GM12878 (cell line): ENCODE data around the gene PADI4. TPM values are rescaled to one million over a fixed set of nuclear protein-coding genes. Genes with fewer than 3 reads are reported as not detected.

Experiments
- ATAC-seq: fragments of 200-7000 bp; cut with Tn5 transposase; 3 replicates; pipeline ENCODE4 v1.9.1; 2020; ENCODE audit warnings: mild to moderate bottlenecking, moderate library complexity
- BruUV-seq: library from RNA; stranded (reverse); fragments of 400-500 nt; replicated peaks from 2 replicates; lab custom pipeline; 2021; lab: Mats Ljungman, UMichigan
- CTCF ChIA-PET: fragments of 300-600 bp; sonication (Branson Sonifier 250); formaldehyde crosslinking; extraction: SDS; loops from one replicate; lab custom pipeline; 2021; ENCODE audit warnings: inconsistent platforms; lab: Yijun Ruan, JAX
- POLR2A ChIA-PET: fragments of 350-600 bp; formaldehyde crosslinking; extraction: SDS; loops from one replicate; lab custom pipeline; 2021; ENCODE audit warnings: inconsistent platforms; lab: Charles Lee
- RAD21 ChIA-PET: fragments of 300-600 bp; sonication (Branson Sonifier 250); formaldehyde crosslinking; loops from one replicate; lab custom pipeline; 2023; ENCODE audit warnings: antibody characterized with exemption; ENCODE audit not compliant: unreplicated experiment; lab: Charles Lee
- SMC1A ChIA-PET: fragments of 300-600 bp; sonication (Branson Sonifier 250); formaldehyde crosslinking; loops from one replicate; lab custom pipeline; 2023; ENCODE audit not compliant: unreplicated experiment, uncharacterized antibody; lab: Charles Lee
- DNase-seq: peaks from one replicate; pipeline ENCODE4 v3.0.0-alpha.2; 2011; ENCODE audit warnings: low read depth, low spot score
- FAIRE-seq: peaks from 3 replicates; lab custom pipeline; 2011; peaks lifted over from hg19 to GRCh38; lab: Jason Lieb, UNC
- H2AFZ ChIP-seq: 2 replicates; pipeline ENCODE4 v1.6.0; 2011; ENCODE audit warnings: low read depth, low read length, control low read depth; ENCODE audit not compliant: control insufficient read depth
- H3K27ac ChIP-seq: 2 replicates; pipeline ENCODE4 v1.5.1; 2011; ENCODE audit warnings: control low read depth; ENCODE audit not compliant: control insufficient read depth, insufficient read depth
- H3K27me3 ChIP-seq, 2 experiments: replicated peaks in 1 of 2; 2 replicates each; pipeline versions ENCODE4 v1.6.0 to v1.6.1; 2011; ENCODE audit warnings: low read length in 1 of 2; ENCODE audit not compliant: control insufficient read depth in 2 of 2, insufficient read depth in 2 of 2
- H3K36me3 ChIP-seq, 2 experiments: 2 replicates each; pipeline ENCODE4 v1.5.1; 2011; ENCODE audit warnings: low read length in 1 of 2; ENCODE audit not compliant: control insufficient read depth in 2 of 2, insufficient read depth in 2 of 2
- H3K4me1 ChIP-seq: 2 replicates; pipeline ENCODE4 v1.6.1; 2011; ENCODE audit warnings: mild to moderate bottlenecking, low read length, moderate library complexity, mixed read lengths; ENCODE audit not compliant: control insufficient read depth, insufficient read depth
- H3K4me2 ChIP-seq: 2 replicates; pipeline ENCODE4 v1.6.0; 2011; ENCODE audit warnings: control low read depth; ENCODE audit not compliant: control insufficient read depth, insufficient read depth
- H3K4me3 ChIP-seq: fragments of 200-600 bp; sonication (generic); 2 replicates; pipeline ENCODE4 v1.5.1; 2016
- H3K79me2 ChIP-seq: 2 replicates; pipeline ENCODE4 v1.6.0; 2011; ENCODE audit warnings: low read length; ENCODE audit not compliant: control insufficient read depth, insufficient read depth
- H3K9ac ChIP-seq: 2 replicates; pipeline ENCODE4 v1.8.0; 2011; ENCODE audit warnings: low read length, control low read depth, mixed read lengths; ENCODE audit not compliant: control insufficient read depth, insufficient read depth
- H3K9me3 ChIP-seq: replicated peaks from 3 replicates; pipeline ENCODE4 v1.5.1; 2011; ENCODE audit warnings: mild to moderate bottlenecking, low read length; ENCODE audit not compliant: control insufficient read depth, insufficient read depth
- H4K20me1 ChIP-seq: 2 replicates; pipeline ENCODE4 v1.6.0; 2011; ENCODE audit not compliant: control insufficient read depth, insufficient read depth
- BCL11A ChIP-seq: IDR thresholded peaks from 2 replicates; pipeline ENCODE4 v1.6.1; 2011; ENCODE audit warnings: low read depth, low read length
- BHLHE40 ChIP-seq, 2 experiments: fragments of 450-650 bp in 1 of 2; IDR thresholded peaks; 2 replicates each; pipeline ENCODE4 v1.6.1; 2011 to 2017; ENCODE audit warnings: low read depth in 2 of 2, borderline replicate concordance in 1 of 2, improper control_type of control experiment in 1 of 2, low read length in 1 of 2, mild to moderate bottlenecking in 1 of 2
- CBX3 ChIP-seq: fragments of 200-600 bp; sonication (generic); IDR thresholded peaks from 2 replicates; pipeline ENCODE4 v1.6.1; 2016; ENCODE audit warnings: low read depth, borderline replicate concordance
- ETV6 ChIP-seq, 2 experiments: fragments of 450-650 bp in 1 of 2; IDR thresholded peaks in 1 of 2; conservative IDR thresholded peaks in 1 of 2; 2 replicates each; pipeline ENCODE4 v1.6.1; 2014; ENCODE audit warnings: antibody characterized with exemption in 1 of 2, borderline replicate concordance in 1 of 2, low read depth in 1 of 2, mild to moderate bottlenecking in 1 of 2, moderate library complexity in 1 of 2
- HCFC1 ChIP-seq: fragments of 150-350 bp; IDR thresholded peaks from 2 replicates; pipeline ENCODE4 v1.6.1; 2014; ENCODE audit warnings: low read length
- MEF2A ChIP-seq: IDR thresholded peaks from 2 replicates; pipeline ENCODE4 v1.6.1; 2011; ENCODE audit warnings: low read depth, mild to moderate bottlenecking, low read length, moderate library complexity; ENCODE audit not compliant: insufficient read depth
- MEF2B ChIP-seq: fragments of 450-650 bp; IDR thresholded peaks from 2 replicates; pipeline ENCODE4 v1.6.1; 2018; ENCODE audit warnings: mild to moderate bottlenecking, moderate library complexity; ENCODE audit not compliant: partially characterized antibody, poor library complexity, severe bottlenecking
- NFYA ChIP-seq: IDR thresholded peaks from 2 replicates; pipeline ENCODE4 v1.6.1; 2011; ENCODE audit warnings: low read depth, mild to moderate bottlenecking, low read length, improper control_type of control experiment, borderline replicate concordance
- NR2C1 ChIP-seq: fragments of 450-650 bp; IDR thresholded peaks from 2 replicates; pipeline ENCODE4 v1.6.1; 2017; ENCODE audit warnings: antibody characterized with exemption, mild to moderate bottlenecking, moderate library complexity
- NR2C2 ChIP-seq: IDR thresholded peaks from 2 replicates; pipeline ENCODE4 v1.6.1; 2011; ENCODE audit warnings: borderline replicate concordance, low read depth; ENCODE audit not compliant: control insufficient read depth, insufficient read length
- POU2F2 ChIP-seq: IDR thresholded peaks from 3 replicates; pipeline ENCODE4 v1.6.1; 2011; ENCODE audit warnings: low read depth, mild to moderate bottlenecking, low read length, borderline replicate concordance
- RAD51 ChIP-seq: fragments of 450-650 bp; IDR thresholded peaks from 2 replicates; pipeline ENCODE4 v1.6.1; 2016; ENCODE audit warnings: moderate library complexity, mild to moderate bottlenecking, inconsistent platforms
- TARDBP ChIP-seq: IDR thresholded peaks from 2 replicates; pipeline ENCODE4 v1.6.1; 2016; ENCODE audit warnings: borderline replicate concordance
- TCF3 ChIP-seq: IDR thresholded peaks from 2 replicates; pipeline ENCODE4 v1.6.1; 2012; ENCODE audit warnings: low read depth, mild to moderate bottlenecking, low read length, borderline replicate concordance; ENCODE audit not compliant: insufficient read depth
- WGBS: methylation state at CpG from one replicate; pipeline ENCODE4 v1.1.6; 2016; ENCODE audit warnings: low lambda C conversion rate; ENCODE audit not compliant: insufficient replicate concordance, insufficient coverage; ENCODE audit errors: missing lambda C conversion rate; 5-methylcytosine and 5-hydroxymethylcytosine counted together
- in situ Hi-C: fragments of 300-500 bp; cut with MboI; formaldehyde crosslinking; loops from 9 replicates; pipeline ENCODE4 v1.14.3; 2018; ENCODE audit warnings: mixed read lengths
- intact Hi-C: fragments of 100-400 bp; cut with micrococcal nuclease; formaldehyde crosslinking; loops from one replicate; pipeline ENCODE4 v1.14.2; 2022; ENCODE audit not compliant: unreplicated experiment
- polyA plus RNA-seq, 11 experiments: library from polyadenylated mRNA; depleted of rRNA in 4 of 11; unstranded in 6 of 11; stranded (reverse) in 5 of 11; fragments of >200 nt; fragmentation: Nextera tagmentation in 4 of 11; fragmentation: Illumina TruSeq in 1 of 11; extraction: Ambion mirVana in 4 of 11; extraction: Trizol in 1 of 11; gene quantifications; 1 replicate in 1 of 11; 2 replicates in 10 of 11; pipeline versions ENCODE4 v1.2.1 to v1.2.3, GENCODE V29; 2011 to 2016; ENCODE audit warnings: inconsistent platforms in 2 of 11, missing spikeins in 2 of 11, low read depth in 1 of 11
- total RNA-seq, 4 experiments: library from RNA; depleted of rRNA in 3 of 4; stranded (reverse); fragments of >200 nt in 3 of 4; fragmentation: Illumina TruSeq in 1 of 4; extraction: Trizol in 1 of 4; gene quantifications; 2 replicates each; pipeline versions ENCODE4 v1.2.1 to v1.2.3, GENCODE V29; 2013 to 2021
- TF ChIP-seq, protein P1 (sequence below): fragments of 450-650 bp; IDR thresholded peaks from 2 replicates; pipeline ENCODE4 v1.6.1; 2017; ENCODE audit warnings: mild to moderate bottlenecking, moderate library complexity

PADI4 gene
- total and polyA plus RNA-seq, 10 of the 15 experiments (the other 5 are each of a cell fraction or from before 2014, with no cell fraction given), result 0.08 to 0.47 (median 0.15) TPM; not detected in 3

DNA sequence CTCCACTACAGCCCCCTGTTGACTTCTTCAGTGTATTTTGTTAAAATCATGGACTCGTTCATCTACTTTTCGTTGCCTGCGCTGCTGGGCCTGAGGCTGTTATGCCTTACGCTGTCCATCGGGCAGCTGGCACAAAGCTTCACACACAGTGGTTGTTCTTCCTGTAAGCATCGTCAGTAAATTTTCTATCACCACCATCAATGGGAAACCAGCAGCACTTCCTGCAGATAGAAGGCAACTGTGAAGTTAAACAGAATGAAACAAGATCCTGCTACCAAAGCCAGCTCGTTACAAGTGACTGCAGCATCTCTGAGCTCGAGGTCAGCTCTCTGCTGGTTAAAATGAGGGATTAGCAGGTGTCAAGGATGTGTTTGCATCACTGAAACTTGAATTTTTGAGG lies 42.1 kb downstream of the PADI4 start (continued):
- TF ChIP-seq MEF2B, result no peak
- no peak for TF ChIP-seq POU2F2
- TF ChIP-seq BHLHE40 (IDR thresholded peaks at IDR 0.05; ENCODE audit: borderline replicate concordance in 1 of 2, low read depth in 2 of 2, low read length in 1 of 2), result no peak
- TF ChIP-seq RAD51, result no peak
- TF ChIP-seq, all 136 proteins: peak for 0

DNA sequence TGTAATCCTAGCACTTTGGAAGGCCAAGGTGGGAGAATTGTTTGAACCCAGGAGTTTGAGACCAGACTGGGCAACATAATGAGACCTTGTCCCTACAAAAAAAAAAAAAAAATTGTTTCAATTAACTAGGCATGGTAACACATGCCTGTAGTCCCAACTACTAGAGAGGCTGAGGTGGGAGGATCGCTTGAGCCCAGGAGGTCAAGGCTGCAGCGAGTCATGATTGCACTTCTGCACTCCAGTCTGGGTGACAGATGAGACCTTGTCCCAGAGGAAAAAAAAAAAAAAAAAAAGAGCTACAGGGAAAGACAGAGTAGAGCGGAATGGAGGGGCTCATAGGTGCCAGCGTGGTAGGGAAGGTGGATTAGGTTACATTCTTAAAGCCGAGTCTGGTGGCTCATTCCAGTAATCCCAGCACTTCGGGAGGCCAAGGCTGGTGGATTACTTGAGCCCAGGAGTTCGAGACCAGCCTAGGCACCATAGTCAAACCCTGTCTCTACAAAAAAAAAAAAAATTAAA lies 43.0 kb downstream of the PADI4 start:
- no peak for DNase-seq
- FAIRE-seq, result no peak
- RAD21 ChIA-PET, result no interaction called here

More for the DNA sequence above, 43.0 kb downstream of the PADI4 start:
- Histone ChIP-seq H3K4me3 (no peak overlapping the region), H4K20me1 (no peaks in the 10 kb centered on the region), H3K4me2 (no peak overlapping the region), H3K27ac (no peak overlapping the region)
- intact Hi-C loops, result no loop called here
- TF ChIP-seq POU2F2, result no peak
- TF ChIP-seq HCFC1, result no peak
- TF ChIP-seq, protein P1, sequence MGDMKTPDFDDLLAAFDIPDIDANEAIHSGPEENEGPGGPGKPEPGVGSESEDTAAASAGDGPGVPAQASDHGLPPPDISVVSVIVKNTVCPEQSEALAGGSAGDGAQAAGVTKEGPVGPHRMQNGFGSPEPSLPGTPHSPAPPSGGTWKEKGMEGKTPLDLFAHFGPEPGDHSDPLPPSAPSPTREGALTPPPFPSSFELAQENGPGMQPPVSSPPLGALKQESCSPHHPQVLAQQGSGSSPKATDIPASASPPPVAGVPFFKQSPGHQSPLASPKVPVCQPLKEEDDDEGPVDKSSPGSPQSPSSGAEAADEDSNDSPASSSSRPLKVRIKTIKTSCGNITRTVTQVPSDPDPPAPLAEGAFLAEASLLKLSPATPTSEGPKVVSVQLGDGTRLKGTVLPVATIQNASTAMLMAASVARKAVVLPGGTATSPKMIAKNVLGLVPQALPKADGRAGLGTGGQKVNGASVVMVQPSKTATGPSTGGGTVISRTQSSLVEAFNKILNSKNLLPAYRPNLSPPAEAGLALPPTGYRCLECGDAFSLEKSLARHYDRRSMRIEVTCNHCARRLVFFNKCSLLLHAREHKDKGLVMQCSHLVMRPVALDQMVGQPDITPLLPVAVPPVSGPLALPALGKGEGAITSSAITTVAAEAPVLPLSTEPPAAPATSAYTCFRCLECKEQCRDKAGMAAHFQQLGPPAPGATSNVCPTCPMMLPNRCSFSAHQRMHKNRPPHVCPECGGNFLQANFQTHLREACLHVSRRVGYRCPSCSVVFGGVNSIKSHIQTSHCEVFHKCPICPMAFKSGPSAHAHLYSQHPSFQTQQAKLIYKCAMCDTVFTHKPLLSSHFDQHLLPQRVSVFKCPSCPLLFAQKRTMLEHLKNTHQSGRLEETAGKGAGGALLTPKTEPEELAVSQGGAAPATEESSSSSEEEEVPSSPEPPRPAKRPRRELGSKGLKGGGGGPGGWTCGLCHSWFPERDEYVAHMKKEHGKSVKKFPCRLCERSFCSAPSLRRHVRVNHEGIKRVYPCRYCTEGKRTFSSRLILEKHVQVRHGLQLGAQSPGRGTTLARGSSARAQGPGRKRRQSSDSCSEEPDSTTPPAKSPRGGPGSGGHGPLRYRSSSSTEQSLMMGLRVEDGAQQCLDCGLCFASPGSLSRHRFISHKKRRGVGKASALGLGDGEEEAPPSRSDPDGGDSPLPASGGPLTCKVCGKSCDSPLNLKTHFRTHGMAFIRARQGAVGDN, result no peak
- no peak for TF ChIP-seq CBX3
- no peak for TF ChIP-seq TARDBP
- TF ChIP-seq NR2C2, result no peak
- TF ChIP-seq BCL11A, result no peak
- no peak for TF ChIP-seq NR2C1
- TF ChIP-seq ETV6 (conservative IDR thresholded peaks at IDR 0.05 in 1 of 2, IDR thresholded peaks at IDR 0.05 in 1 of 2; ENCODE audit: borderline replicate concordance in 1 of 2, low read depth in 1 of 2), result no peak
- TF ChIP-seq MEF2A, result no peak
- no peak for TF ChIP-seq TCF3
- TF ChIP-seq NFYA, result no peak
- TF ChIP-seq, all 136 proteins: peak for 0
- BruUV-seq, result no TSS peak
- no peak overlapping the region for H3K9ac ChIP-seq
- H2AFZ ChIP-seq, result no peak overlapping the region
- no peaks in the 10 kb centered on the region for H3K9me3 ChIP-seq
- no peak for ATAC-seq
- in situ Hi-C loops, result no loop called here
- no peaks in the 10 kb centered on the region for H3K27me3 ChIP-seq
- H3K36me3 ChIP-seq, result no peaks in the 10 kb centered on the region
- peaks cover 7% of the 10 kb centered on the region for H3K4me1 ChIP-seq
- 56% methylated on average over 6 of the region's 7 CpGs for WGBS
- no peaks in the 10 kb centered on the region for H3K79me2 ChIP-seq
- ChIA-PET POLR2A (interaction anchor here (0.6 kb wide), 1 partner anchor 1175 kb away, joined by 3 read pairs; no protein-coding TSS in a partner anchor), CTCF (no interaction called here), SMC1A (no interaction called here)
